Measurements from ENCODE around the gene ADAT3. TPM values are rescaled to one million over a fixed set of nuclear protein-coding genes. Genes with fewer than 3 reads are reported as not detected.

ADAT3 gene
- total RNA-seq, 4 donors from 2014 or later, result 4.7 to 20.4 (median 11.1) TPM

DNA sequence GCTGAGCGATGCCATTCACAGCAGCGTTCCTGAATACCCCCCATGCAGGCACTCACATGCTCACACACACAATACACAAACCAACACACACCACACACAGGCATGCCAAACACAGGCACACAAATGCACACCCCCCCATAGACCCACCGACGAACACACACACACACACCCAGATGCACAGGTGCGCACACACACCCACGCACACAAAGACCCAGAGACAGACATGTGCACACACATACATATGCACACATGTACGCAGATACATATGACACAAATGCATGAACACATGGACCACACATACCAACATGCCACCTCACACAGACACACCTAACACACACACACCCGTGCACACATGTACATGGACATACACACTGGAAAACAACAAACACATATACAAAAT, 28.7 kb downstream of the ADAT3 start:
- intact Hi-C loops (cut with DNase I), result no loop called here
- no peaks in the 10 kb centered on the region for H3K9me3 ChIP-seq
- H3K4me3 ChIP-seq, result no peak overlapping the region
- H3K36me3 ChIP-seq, result no peaks in the 10 kb centered on the region
- no peak overlapping the region for H3K27ac ChIP-seq
- H3K27me3 ChIP-seq, result no peaks in the 10 kb centered on the region
- DNase-seq, result no peak
- TF ChIP-seq, protein P1, sequence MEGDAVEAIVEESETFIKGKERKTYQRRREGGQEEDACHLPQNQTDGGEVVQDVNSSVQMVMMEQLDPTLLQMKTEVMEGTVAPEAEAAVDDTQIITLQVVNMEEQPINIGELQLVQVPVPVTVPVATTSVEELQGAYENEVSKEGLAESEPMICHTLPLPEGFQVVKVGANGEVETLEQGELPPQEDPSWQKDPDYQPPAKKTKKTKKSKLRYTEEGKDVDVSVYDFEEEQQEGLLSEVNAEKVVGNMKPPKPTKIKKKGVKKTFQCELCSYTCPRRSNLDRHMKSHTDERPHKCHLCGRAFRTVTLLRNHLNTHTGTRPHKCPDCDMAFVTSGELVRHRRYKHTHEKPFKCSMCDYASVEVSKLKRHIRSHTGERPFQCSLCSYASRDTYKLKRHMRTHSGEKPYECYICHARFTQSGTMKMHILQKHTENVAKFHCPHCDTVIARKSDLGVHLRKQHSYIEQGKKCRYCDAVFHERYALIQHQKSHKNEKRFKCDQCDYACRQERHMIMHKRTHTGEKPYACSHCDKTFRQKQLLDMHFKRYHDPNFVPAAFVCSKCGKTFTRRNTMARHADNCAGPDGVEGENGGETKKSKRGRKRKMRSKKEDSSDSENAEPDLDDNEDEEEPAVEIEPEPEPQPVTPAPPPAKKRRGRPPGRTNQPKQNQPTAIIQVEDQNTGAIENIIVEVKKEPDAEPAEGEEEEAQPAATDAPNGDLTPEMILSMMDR (IDR thresholded peaks at IDR 0.05), result no peak
- H3K4me1 ChIP-seq, result peaks cover 6 to 25% (median 7%) of the 10 kb centered on the region in 3 donors
- 91 to 94% methylated on average over 8 of the region's 8 CpGs for WGBS, 2 donors

DNA sequence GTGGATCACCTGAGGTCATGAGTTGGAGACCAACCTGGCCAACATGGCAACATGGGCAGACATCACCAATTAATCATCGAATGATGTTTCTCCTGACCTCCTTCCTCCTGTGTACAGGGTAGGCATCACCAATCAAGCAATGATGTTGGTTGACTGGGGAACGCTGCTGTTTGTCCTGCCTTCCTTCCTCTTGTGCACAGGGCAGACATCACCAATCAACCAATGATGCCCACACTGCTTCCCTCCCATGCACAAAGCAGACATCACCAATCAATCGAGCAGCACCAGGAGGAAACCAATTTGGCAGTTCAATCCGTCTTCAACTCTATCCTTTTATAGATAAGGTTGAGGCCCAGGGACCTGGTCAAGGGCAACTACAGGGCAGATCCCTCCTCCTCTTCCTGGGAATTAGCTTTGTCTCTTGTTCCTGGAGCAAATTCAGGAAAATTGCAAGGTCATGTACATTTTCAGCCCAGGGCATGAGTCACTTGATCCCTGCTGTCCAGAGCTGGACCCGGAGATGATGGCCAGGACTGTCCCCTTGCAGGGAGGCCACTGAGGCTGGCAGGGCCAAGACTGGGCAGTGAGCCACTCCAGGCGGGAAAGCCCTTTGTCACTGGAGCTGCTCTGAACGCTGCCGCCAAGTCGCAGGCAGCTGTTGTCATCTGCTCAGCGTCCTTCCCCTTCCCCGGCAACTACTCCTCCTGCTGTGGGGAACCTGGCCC, 30.4 kb downstream of the ADAT3 start:
- no peak for DNase-seq
- intact Hi-C loops (cut with DNase I), result no loop called here
- no peaks in the 10 kb centered on the region for H3K9me3 ChIP-seq
- peak overlapping the region in 3 of 4 donors; percentile 60 to 67 (median 60) for H3K27ac ChIP-seq
- WGBS, 2 donors, result 61 to 67% methylated on average over 5 to 11 of the region's 11 CpGs
- H3K36me3 ChIP-seq, result no peaks in the 10 kb centered on the region
- TF ChIP-seq, protein P1 (IDR thresholded peaks at IDR 0.05), result no peak
- TF ChIP-seq POLR2A (IDR thresholded peaks at IDR 0.05), result no peak
- peaks cover 9 to 23% (median 10%) of the 10 kb centered on the region in 3 donors for H3K4me1 ChIP-seq
- no peak overlapping the region for H3K4me3 ChIP-seq
- H3K27me3 ChIP-seq, result no peaks in the 10 kb centered on the region

DNA sequence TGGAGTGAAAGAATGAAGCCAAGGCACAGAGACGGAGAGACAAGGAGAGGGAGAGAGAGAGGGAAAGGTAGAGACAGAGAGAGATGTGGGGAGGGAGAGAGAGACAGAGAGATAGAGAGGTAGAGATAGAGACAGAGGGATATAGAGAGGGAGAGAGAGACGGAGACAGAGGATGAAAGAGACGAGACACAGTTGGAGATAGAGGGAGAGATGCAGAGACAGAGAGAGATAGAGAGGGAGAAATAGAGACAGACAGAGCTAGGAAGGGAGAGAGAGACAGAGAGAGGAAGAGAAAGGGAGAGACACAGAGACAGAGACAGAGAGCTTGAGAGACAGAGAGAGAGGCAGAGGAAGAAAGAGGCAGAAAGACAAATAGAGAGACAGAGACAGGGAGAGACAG, 31.2 kb downstream of the ADAT3 start:
- WGBS, 2 donors, result 88 to 95% methylated on average over 3 of the region's 3 CpGs
- Histone ChIP-seq H3K4me3 (no peak overlapping the region), H3K4me1 (peaks cover 9 to 23% (median 10%) of the 10 kb centered on the region in 3 donors), H3K36me3 (no peaks in the 10 kb centered on the region), H3K27me3 (no peaks in the 10 kb centered on the region), H3K27ac (peak overlapping the region in 3 of 4 donors; percentile 17 to 60 (median 60)), H3K9me3 (no peaks in the 10 kb centered on the region)
- intact Hi-C loops (cut with DNase I), result no loop called here
- TF ChIP-seq POLR2A (IDR thresholded peaks at IDR 0.05), result no peak
- TF ChIP-seq, protein P1 (IDR thresholded peaks at IDR 0.05), result no peak
- DNase-seq, result no peak

DNA sequence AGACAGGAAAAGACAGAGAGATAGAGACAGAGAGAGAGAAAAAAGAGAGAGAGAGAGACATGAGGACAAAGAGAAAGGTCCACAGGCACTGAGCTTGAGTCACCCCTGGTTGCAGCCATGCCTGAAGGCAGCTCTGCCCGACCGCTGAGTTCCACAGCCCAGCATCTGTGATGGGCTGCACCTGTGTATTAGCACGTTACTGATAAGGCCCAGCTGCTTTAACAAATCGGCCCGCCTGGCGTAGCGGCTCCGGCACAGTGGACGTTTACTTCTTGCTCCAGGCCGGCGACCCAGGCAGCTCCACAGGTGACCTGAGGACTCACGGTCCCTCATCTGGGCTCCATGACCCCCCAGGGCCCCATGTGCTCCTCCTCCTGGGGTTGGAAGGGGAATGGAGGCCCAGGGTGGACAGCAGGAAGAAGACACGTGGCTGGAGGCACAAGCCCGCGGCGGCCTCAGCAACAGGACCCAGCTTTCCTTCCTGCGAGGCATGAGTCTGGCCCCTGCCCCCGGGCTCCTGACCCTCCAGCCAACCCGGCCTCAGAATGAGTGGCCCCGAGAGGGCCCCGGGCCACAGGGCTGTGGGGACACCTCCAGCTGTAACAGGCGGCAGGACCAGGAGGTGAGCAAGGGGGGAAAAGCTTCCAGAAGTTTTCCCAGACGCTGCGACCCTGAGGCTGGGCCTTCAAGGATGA, 31.9 kb downstream of the ADAT3 start:
- no peak for DNase-seq
- intact Hi-C loops (cut with DNase I), result no loop called here
- no peaks in the 10 kb centered on the region for H3K36me3 ChIP-seq
- peak overlapping the region in 2 of 4 donors; percentile 17 to 60 for H3K27ac ChIP-seq
- no peaks in the 10 kb centered on the region for H3K27me3 ChIP-seq
- H3K9me3 ChIP-seq, result no peaks in the 10 kb centered on the region
- TF ChIP-seq, protein P1 (IDR thresholded peaks at IDR 0.05), result no peak
- no peak for TF ChIP-seq POLR2A (IDR thresholded peaks at IDR 0.05)
- peaks cover 9 to 26% (median 10%) of the 10 kb centered on the region in 3 donors for H3K4me1 ChIP-seq
- H3K4me3 ChIP-seq, result no peak overlapping the region
- WGBS, 2 donors, result 81 to 87% methylated on average over 6 to 15 of the region's 24 CpGs

- Histone ChIP-seq H3K9me3 (no peaks in the 10 kb centered on the region), H3K4me1 (peaks cover 16 to 36% (median 17%) of the 10 kb centered on the region in 3 donors), H3K4me3 (no peak overlapping the region), H3K36me3 (no peaks in the 10 kb centered on the region), H3K27ac (no peak overlapping the region), H3K27me3 (no peaks in the 10 kb centered on the region)
- 69 to 71% methylated on average over 7 of the region's 7 CpGs for WGBS, 2 donors
- no peak for DNase-seq
- TF ChIP-seq, protein P1 (IDR thresholded peaks at IDR 0.05), result no peak
- no peak for TF ChIP-seq POLR2A (IDR thresholded peaks at IDR 0.05)
- intact Hi-C loops (cut with DNase I), result no loop called here
Measured at GRCh38 chr19:1938071-1938470, 32.9 kb downstream of the ADAT3 start.

Data from esophagus squamous epithelium (tissue), 5 donors.